K562 (cell line): ENCODE results near the gene GNAQ. TPM values are rescaled to one million over a fixed set of nuclear protein-coding genes. Genes with fewer than 3 reads are reported as not detected.

Experiments used
- ATF6 ChIP-seq: sonication (generic); formaldehyde crosslinking; IDR thresholded peaks from 2 replicates; pipeline ENCODE4 v1.4.0; 2020; ENCODE audit warnings: mild to moderate bottlenecking, missing genetic modification reagents
- CHCHD3 ChIP-seq: fragments of 250-450 bp; sonication (Bioruptor Pico); IDR thresholded peaks from 2 replicates; pipeline ENCODE4 v2.1.2; 2022; ENCODE audit warnings: mild to moderate bottlenecking
- FOXK1 ChIP-seq: sonication (generic); formaldehyde crosslinking; IDR thresholded peaks from 2 replicates; pipeline ENCODE4 v1.8.0; 2022; ENCODE audit warnings: missing genetic modification reagents, mild to moderate bottlenecking, borderline replicate concordance
- GABPA ChIP-seq: fragments of 200-800 bp; sonication (Bioruptor generic); conservative IDR thresholded peaks from 2 replicates; pipeline ENCODE4 v1.6.1; 2016; ENCODE audit warnings: low read depth, missing genetic modification characterization, missing compliant biosample characterization
- GABPB1 ChIP-seq: sonication (generic); formaldehyde crosslinking; IDR thresholded peaks from 2 replicates; pipeline ENCODE4 v1.8.0; 2022; ENCODE audit warnings: mild to moderate bottlenecking, missing genetic modification reagents
- GTF2B ChIP-seq: IDR thresholded peaks from 2 replicates; pipeline ENCODE4 v1.6.1; 2011; ENCODE audit not compliant: insufficient read length; ENCODE audit errors: extremely low read depth
- KLF10 ChIP-seq: fragments of 250-450 bp; sonication (Bioruptor Pico); IDR thresholded peaks from 2 replicates; pipeline ENCODE4 v1.6.1; 2021; ENCODE audit warnings: matching md5 sums
- MBD2 ChIP-seq: sonication (generic); IDR thresholded peaks from 2 replicates; pipeline ENCODE4 v1.6.1; 2016; ENCODE audit warnings: low read depth, borderline replicate concordance
- MTA1 ChIP-seq: fragments of 450-650 bp; IDR thresholded peaks from 2 replicates; pipeline ENCODE4 v1.6.1; 2017; ENCODE audit warnings: borderline replicate concordance
- NCOA4 ChIP-seq: fragments of 450-650 bp; IDR thresholded peaks from 2 replicates; pipeline ENCODE4 v1.6.1; 2018; ENCODE audit warnings: mild to moderate bottlenecking; ENCODE audit not compliant: partially characterized antibody
- PTBP1 ChIP-seq: fragments of 200-400 bp; formaldehyde crosslinking; IDR thresholded peaks from 2 replicates; pipeline ENCODE4 v1.6.1; 2017; ENCODE audit warnings: low read depth, low read length
- RHOXF2B ChIP-seq: fragments of 250-450 bp; sonication (Bioruptor Pico); conservative IDR thresholded peaks from 2 replicates; pipeline ENCODE4 v1.5.1; 2021
- SREBF2 ChIP-seq: sonication (generic); formaldehyde crosslinking; IDR thresholded peaks from 2 replicates; pipeline ENCODE4 v1.4.0; 2020; ENCODE audit warnings: mild to moderate bottlenecking, missing genetic modification reagents
- SRSF1 ChIP-seq: fragments of 200-400 bp; formaldehyde crosslinking; IDR thresholded peaks from 2 replicates; pipeline ENCODE4 v1.6.1; 2017; ENCODE audit warnings: mild to moderate bottlenecking, low read depth, low read length, moderate library complexity
- TCFL5 ChIP-seq: fragments of 250-450 bp; sonication (Bioruptor Pico); conservative IDR thresholded peaks from 2 replicates; pipeline ENCODE4 v1.6.1; 2021; ENCODE audit warnings: mild to moderate bottlenecking, moderate library complexity, matching md5 sums
- THAP12 ChIP-seq: fragments of 250-450 bp; sonication (Bioruptor Pico); IDR thresholded peaks from 2 replicates; pipeline ENCODE4 v1.9.0; 2021; ENCODE audit warnings: mild to moderate bottlenecking, inconsistent platforms
- THAP7 ChIP-seq: fragments of 250-450 bp; sonication (Bioruptor Pico); IDR thresholded peaks from 2 replicates; pipeline ENCODE4 v1.5.0; 2021
- ZBTB1 ChIP-seq: sonication (generic); formaldehyde crosslinking; IDR thresholded peaks from 2 replicates; pipeline ENCODE4 v1.8.1; 2023; ENCODE audit warnings: missing genetic modification reagents, low read depth, mild to moderate bottlenecking, borderline replicate concordance
- ZNF133 ChIP-seq: fragments of 250-450 bp; sonication (Bioruptor Pico); IDR thresholded peaks from 2 replicates; pipeline ENCODE4 v1.4.0; 2020; ENCODE audit warnings: mild to moderate bottlenecking
- ZNF184 ChIP-seq: sonication (generic); formaldehyde crosslinking; IDR thresholded peaks from 2 replicates; pipeline ENCODE4 v1.5.0; 2020; ENCODE audit warnings: missing genetic modification reagents
- ZNF217 ChIP-seq: sonication (generic); formaldehyde crosslinking; IDR thresholded peaks from 2 replicates; pipeline ENCODE4 v1.8.0; 2022; ENCODE audit warnings: mild to moderate bottlenecking, missing genetic modification reagents
- ZNF408 ChIP-seq: fragments of 250-450 bp; sonication (Bioruptor Pico); IDR thresholded peaks from 2 replicates; pipeline ENCODE4 v1.4.0; 2020; ENCODE audit warnings: low read depth, mild to moderate bottlenecking, moderate library complexity
- ZNF696 ChIP-seq: fragments of 250-450 bp; sonication (Bioruptor Pico); conservative IDR thresholded peaks from 2 replicates; pipeline ENCODE4 v1.4.0; 2020; ENCODE audit warnings: mild to moderate bottlenecking, moderate library complexity
- polyA plus RNA-seq, 8 experiments: library from polyadenylated mRNA; depleted of rRNA in 4 of 8; stranded (reverse) in 5 of 8; unstranded in 3 of 8; fragments of >200 nt; fragmentation: Nextera tagmentation in 2 of 8; fragmentation: Illumina TruSeq in 1 of 8; extraction: Ambion mirVana in 2 of 8; extraction: Trizol in 1 of 8; gene quantifications; 2 replicates each; pipeline versions ENCODE4 v1.2.1 to v1.2.3, GENCODE V29; 2011 to 2014; ENCODE audit warnings: inconsistent platforms in 1 of 8, missing spikeins in 1 of 8
- total RNA-seq, 7 experiments: library from RNA; depleted of rRNA in 6 of 7; stranded (reverse); fragments of >200 nt in 6 of 7; fragmentation: Illumina TruSeq in 2 of 7; extraction: Trizol in 2 of 7; gene quantifications; 2 replicates each; pipeline versions ENCODE4 v1.2.1 to v1.2.3, GENCODE V29; 2011 to 2021; ENCODE audit warnings: low replicate concordance in 1 of 7

Gene GNAQ
- total and polyA plus RNA-seq, 9 of the 15 experiments (the other 6 are each of a cell fraction or from before 2014, with no cell fraction given) = 4.8 to 27.9 (median 17.5) TPM

GRCh38 chr9:77891128-77891800, 140.3 kb downstream of the GNAQ start (continued):
- TF ChIP-seq THAP12 (CRISPR knock-in tag) = no peak
- no peak for TF ChIP-seq GTF2B
- TF ChIP-seq ZNF408 (CRISPR knock-in tag) = no peak
- TF ChIP-seq SREBF2 (CRISPR knock-in tag) = no peak
- TF ChIP-seq ZNF696 (CRISPR knock-in tag) = no peak
- no peak for TF ChIP-seq ZNF133 (CRISPR knock-in tag)
- TF ChIP-seq ZNF184 (CRISPR knock-in tag) = no peak
- TF ChIP-seq MBD2 = no peak
- TF ChIP-seq PTBP1 = no peak
- TF ChIP-seq KLF10 = no peak
- no peak for TF ChIP-seq ZBTB1
- TF ChIP-seq ZNF217 (CRISPR knock-in tag) = no peak
- no peak for TF ChIP-seq RHOXF2B (CRISPR knock-in tag)
- TF ChIP-seq MTA1 = no peak
- TF ChIP-seq FOXK1 (CRISPR knock-in tag) = no peak
- TF ChIP-seq TCFL5 (CRISPR knock-in tag) = no peak
- TF ChIP-seq ATF6 = no peak
- no peak for TF ChIP-seq THAP7 (CRISPR knock-in tag)
- TF ChIP-seq GABPA (tag) = no peak
- TF ChIP-seq GABPB1 = no peak
- TF ChIP-seq SRSF1 = no peak
- no peak for TF ChIP-seq NCOA4
- TF ChIP-seq CHCHD3 = no peak
